Spleen (tissue), 7 donors: Measurements from ENCODE around the gene CNKSR2.

Experiments
- CTCF ChIP-seq, 11 experiments: fragments of 200-600 bp in 7 of 11; fragments of 450-650 bp in 4 of 11; sonication (generic) in 4 of 11; IDR thresholded peaks in 8 of 11; conservative IDR thresholded peaks in 3 of 11; 1 replicate in 7 of 11; 2 replicates in 4 of 11; pipeline versions ENCODE4 v1.4.0 to v1.8.0; 2016 to 2021; ENCODE audit warnings: antibody characterized with exemption in 11 of 11, inconsistent platforms in 4 of 11, mild to moderate bottlenecking in 1 of 11
- POLR2A ChIP-seq, 3 donors: fragments of 450-650 bp; IDR thresholded peaks; one replicate each; pipeline ENCODE4 v1.5.1; 2017; ENCODE audit warnings: antibody characterized with exemption in 3 of 3, mild to moderate bottlenecking in 1 of 3
- donor health status: DM: no; HTN: no; CAD: no; lungs with moderate emphysema.
- donor health status: DM: no; HTN: no; CAD: no.
- donor health status: DM: no; HTN: no; CAD: no.

GRCh38 chrX:21355831-21356230 lies 18.4 kb upstream of the CNKSR2 start:
- no peak for TF ChIP-seq CTCF (IDR thresholded peaks at IDR 0.05 in 8 of 11, conservative IDR thresholded peaks at IDR 0.05 in 3 of 11)
- TF ChIP-seq POLR2A (IDR thresholded peaks at IDR 0.05) = no peak
